Keratinocyte (primary cell): ENCODE data around the gene PTPRN2.

Source experiments
- EZH2 ChIP-seq: IDR thresholded peaks from one replicate; pipeline ENCODE4 v1.6.1; 2012; ENCODE audit warnings: inconsistent platforms, mild to moderate bottlenecking, low read length, moderate library complexity
- TF ChIP-seq, protein P1 (sequence below), 3 experiments: IDR thresholded peaks in 1 of 3; conservative IDR thresholded peaks in 1 of 3; optimal IDR thresholded peaks in 1 of 3; 2 replicates in 2 of 3; 3 replicates in 1 of 3; pipeline versions ENCODE3 to v1.5.1; 2011; ENCODE audit warnings: low read length in 3 of 3, mild to moderate bottlenecking in 3 of 3, moderate library complexity in 2 of 3, control low read depth in 1 of 3, inconsistent platforms in 1 of 3; ENCODE audit not compliant: insufficient read depth in 2 of 3; ENCODE audit errors: extremely low read depth in 1 of 3

GRCh38 chr7:157755741-157756140 is 831.9 kb downstream of the PTPRN2 start:
- TF ChIP-seq, protein P1, sequence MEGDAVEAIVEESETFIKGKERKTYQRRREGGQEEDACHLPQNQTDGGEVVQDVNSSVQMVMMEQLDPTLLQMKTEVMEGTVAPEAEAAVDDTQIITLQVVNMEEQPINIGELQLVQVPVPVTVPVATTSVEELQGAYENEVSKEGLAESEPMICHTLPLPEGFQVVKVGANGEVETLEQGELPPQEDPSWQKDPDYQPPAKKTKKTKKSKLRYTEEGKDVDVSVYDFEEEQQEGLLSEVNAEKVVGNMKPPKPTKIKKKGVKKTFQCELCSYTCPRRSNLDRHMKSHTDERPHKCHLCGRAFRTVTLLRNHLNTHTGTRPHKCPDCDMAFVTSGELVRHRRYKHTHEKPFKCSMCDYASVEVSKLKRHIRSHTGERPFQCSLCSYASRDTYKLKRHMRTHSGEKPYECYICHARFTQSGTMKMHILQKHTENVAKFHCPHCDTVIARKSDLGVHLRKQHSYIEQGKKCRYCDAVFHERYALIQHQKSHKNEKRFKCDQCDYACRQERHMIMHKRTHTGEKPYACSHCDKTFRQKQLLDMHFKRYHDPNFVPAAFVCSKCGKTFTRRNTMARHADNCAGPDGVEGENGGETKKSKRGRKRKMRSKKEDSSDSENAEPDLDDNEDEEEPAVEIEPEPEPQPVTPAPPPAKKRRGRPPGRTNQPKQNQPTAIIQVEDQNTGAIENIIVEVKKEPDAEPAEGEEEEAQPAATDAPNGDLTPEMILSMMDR (optimal IDR thresholded peaks at IDR 0.05 in 1 of 3, IDR thresholded peaks at IDR 0.05 in 1 of 3, conservative IDR thresholded peaks at IDR 0.05 in 1 of 3; ENCODE audit: extremely low read depth in 1 of 3, insufficient read depth in 2 of 3, low read length in 3 of 3), result no peak
- no peak for TF ChIP-seq EZH2
